ENCODE results near the gene SENP6.
"Not testable (repeated sequence)": the region's sequence is repeated elsewhere in the genome, so short reads cannot be mapped to it uniquely, and the experiment has no call there.

SENP6 gene

DNA sequence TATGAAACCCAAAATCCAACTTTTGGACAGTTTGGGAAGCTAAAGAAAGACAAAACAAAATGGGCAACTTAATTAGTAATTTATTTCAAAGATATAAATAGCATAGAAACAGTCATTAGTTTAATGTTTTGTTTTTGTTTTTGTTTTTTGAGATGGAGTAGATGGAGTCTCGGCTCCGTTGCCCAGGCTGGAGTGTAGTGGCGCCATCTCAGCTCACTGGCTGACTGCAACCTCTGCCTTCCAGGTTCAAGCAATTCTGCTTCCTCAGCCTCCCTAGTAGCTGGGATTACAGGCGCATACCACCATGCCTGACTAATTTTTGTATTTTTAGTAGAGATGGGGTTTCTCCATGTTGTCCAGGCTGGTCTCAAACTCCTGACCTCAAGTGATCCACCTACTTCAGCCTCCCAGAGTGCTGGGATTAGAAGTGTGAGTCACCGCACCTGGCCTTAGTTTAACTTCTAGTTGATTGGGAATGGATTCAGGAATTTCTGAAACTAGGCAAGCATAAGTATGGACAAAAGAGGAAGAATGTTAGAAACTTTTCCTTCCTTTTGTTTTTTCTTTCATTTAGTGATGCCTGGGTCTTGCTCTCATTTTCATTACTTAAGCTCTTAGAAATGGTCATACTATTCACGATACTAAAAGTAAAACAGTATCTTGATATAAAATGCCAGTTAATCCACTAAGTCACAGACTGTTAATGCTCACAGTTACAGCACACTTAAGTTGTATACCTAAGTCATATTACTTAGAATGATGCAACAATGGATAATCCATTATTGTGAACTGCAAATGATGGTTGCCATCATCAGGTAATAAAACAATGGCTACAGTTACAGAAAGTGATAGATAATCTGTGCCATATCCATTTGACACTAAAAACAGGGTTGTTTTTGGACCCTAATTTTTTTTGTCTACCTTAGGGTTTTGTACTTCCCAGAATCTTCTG lies 8.2 kb downstream of the SENP6 start:
- no peak for DNase-seq (ENCODE audit: low read depth)

DNA sequence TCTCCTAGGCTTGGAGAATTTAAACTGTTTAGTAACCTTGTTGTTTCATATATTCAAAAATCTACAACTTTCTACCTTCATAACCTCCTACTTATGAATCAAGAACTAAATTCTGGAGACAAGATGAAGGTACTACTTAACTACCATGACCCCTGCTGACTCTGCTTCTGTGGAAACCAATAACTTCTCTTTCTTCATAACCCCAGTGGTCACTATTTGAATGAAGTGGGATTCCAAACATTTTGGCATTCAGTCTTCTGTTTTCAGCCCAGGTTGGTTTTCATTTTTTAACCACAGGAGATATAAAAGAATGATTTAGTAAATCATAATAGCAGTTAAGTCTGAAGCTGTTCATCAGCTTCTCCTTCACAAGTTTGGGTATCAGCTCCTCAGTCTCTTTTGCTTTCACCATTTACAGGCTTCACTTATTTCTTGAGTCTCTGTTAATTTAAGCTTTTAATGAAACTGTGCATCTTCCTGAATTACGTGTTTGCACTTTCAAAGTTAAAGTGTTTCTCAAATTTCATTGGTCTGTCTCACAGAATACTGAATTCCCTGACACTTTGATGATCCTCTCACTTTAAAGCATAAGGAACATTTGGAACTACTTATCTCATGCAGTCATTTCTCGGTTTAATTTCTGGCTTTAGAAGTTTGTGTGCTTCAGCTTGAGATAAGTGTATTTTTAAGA lies 9.5 kb downstream of the SENP6 start:
- DNase-seq (ENCODE audit: low read depth): no peak

DNA sequence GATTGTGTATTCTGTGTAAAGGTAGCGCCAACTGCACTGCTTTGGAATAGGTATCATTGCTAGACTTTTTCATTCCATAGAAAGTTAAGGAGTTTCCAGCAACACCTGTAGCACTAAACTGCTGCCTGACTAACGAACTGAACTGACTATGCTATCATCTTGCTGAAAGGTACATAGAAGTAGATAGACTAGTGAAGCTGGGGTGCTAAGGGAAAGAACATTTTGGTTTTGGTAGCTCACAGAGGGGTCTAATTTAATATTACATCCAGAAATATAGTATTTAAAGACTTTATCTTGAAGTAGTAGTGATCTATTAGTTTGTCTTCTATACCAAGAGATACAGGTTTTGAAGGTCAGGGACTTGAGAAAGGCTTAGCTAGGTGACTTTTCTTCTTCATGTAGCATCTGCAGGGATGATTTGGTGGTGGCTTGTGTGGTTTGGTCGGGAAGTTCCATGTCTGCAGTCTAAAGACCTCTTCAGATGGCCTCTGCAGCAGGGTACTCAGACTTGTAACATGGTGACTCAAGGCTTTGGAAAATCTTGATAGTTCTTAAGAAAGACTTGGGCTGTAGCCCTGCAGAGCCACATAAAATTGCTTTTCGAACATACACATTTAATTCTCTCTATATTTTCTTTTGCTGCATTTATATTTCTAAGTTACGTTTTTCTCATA lies 10.2 kb downstream of the SENP6 start:
- peak; percentile 30 for DNase-seq (ENCODE audit: low read depth)

DNA sequence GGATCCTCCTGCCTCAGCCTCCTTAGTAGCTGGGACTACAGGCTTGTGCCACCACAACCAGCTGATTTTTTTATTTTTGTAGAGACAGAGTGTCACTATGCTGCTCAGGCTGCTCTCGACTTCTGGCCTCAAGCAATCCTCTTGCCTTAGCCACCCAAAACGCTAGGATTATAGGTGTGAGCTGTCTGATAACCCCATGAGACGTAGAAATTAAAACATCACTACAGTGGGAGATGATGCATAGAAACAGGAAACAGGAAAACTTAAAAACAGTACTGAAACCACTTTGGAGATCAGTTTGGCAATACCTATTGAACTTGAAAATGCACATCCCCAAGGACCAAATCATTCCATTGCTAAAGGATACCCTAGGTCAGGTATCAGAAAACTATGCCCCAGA lies 10.8 kb downstream of the SENP6 start:
- DNase-seq (ENCODE audit: low read depth): no peak

- no peak for DNase-seq (ENCODE audit: low read depth)
Measured at GRCh38 chr6:75613056-75613501, 11.4 kb downstream of the SENP6 start.

GRCh38 chr6:75618437-75618836 lies 16.8 kb downstream of the SENP6 start:
- DNase-seq (ENCODE audit: low read depth): no peak

GRCh38 chr6:75619230-75619899 lies 17.7 kb downstream of the SENP6 start:
- DNase-seq (ENCODE audit: low read depth): no peak

DNA sequence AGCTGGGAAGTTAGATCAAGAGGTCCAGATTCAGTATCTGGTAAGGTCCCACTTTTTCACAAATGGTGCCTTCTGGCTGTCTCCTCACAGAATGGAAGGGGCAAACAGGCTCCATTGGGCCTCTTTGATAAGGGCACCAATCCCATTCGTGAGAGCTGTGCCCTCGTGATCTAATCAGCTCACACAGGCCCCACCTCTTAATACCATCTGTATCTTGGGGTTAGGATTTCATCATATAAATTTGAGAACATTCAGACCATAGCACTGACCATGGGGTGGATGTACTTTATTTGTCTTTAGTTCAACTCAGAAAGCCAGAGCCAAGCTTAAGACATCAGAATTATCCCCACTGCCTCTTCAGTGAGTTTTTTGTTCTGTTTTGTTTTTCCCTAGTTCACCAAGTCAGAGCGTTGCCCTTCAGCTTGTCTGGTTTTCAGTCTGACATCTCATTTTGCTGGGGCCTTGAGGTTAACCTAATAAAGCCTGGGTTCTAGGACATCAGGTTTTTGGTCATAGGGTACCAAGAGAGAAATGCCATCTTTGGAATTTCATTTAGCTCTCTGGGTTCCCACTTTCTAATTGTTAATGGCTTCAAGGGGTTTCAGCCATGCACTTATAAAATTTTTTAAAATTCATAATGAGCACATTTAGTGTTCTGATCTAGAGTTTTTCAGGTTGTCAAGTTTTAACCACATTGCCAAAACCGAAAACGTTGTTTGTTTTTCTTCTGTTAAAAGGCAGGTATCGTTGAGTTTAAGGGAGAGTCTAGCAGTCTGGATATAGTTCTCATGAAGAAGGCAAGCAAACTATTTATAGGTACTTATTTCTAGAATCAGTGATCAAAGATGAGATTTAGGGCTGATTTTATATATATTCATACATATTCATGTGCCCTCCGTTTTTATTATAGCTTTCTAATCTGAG lies 19.0 kb downstream of the SENP6 start:
- DNase-seq (ENCODE audit: low read depth): no peak

GRCh38 chr6:75621846-75622245 lies 20.2 kb downstream of the SENP6 start:
- no peak for DNase-seq (ENCODE audit: low read depth)

DNA sequence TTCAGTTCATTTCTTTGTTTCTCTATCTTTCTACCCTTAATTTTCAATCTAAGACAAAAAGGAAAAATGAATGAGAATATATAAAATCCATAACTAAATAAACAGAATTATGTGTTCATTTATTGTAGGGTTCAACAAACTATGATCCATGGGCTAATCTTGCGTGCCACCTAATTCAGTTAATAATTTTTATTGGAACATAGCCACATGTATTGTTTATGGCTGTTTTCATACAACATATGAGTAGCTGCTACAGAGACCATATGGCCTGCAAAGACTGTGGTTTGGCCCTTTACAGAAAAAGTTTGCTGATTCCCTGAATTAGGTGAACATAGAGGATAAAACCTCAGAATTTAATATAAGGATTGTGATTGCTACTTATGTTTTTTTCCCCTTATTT lies 21.8 kb downstream of the SENP6 start:
- DNase-seq (ENCODE audit: low read depth): no peak

DNA sequence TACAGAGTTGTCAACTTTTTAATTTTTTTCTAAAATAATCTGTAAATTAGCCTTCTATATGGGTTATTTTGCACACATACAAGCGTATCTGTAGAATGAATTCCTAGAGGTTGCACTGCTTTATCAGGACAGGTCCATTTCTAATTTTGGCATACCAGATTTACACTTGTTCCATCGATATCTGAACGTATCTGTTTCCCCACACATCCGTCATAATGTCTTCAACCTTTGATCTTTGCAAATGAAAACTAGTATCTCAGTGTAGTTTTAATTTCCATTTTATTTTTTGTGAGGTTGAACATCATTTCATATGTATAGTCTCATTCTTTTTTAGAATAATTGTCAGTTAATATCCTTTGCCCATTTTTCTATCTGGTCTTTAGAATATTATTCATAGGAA lies 22.7 kb downstream of the SENP6 start:
- no peak for DNase-seq (ENCODE audit: low read depth)

GRCh38 chr6:75624988-75625387 lies 23.3 kb downstream of the SENP6 start:
- no peak for DNase-seq (ENCODE audit: low read depth)

DNA sequence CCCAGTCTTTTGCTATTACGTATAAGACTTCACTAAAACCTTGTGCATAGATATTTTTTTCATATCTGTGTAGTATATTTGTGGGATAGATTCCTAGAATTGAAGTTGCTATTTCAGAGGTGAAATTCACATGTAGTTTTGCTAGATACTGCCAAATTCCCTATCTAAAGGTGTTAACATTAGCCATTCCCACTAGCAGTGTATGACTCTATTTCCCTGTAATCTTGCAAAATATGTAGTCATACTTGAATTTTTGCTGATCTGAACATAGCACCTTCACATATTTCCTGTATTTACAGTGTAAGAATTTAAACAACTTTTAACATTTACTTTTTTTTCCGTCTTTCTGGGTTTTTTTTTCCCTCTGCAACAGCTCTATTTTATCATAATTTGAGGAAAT lies 24.9 kb downstream of the SENP6 start:
- DNase-seq (ENCODE audit: low read depth): no peak

DNA sequence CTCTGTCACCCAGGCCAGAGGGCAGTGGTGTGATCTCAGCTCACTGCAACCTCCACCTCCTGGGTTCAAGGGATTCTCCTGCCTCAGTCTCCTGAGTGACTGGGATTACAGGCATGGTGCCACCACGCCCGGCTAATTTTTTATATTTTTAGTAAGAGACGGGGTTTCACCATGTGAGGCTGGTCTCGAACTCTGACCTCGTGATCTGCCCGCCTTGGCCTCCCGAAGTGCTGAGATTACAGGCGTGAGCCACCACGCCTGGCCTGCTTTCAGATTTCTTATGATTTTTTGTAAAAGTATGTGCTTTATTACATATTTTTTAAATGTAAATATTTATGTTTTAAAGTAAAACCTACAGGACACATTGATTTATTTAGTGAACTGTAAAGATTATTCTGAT lies 26.0 kb downstream of the SENP6 start:
- not testable (repeated sequence) for DNase-seq (ENCODE audit: low read depth)

DNA sequence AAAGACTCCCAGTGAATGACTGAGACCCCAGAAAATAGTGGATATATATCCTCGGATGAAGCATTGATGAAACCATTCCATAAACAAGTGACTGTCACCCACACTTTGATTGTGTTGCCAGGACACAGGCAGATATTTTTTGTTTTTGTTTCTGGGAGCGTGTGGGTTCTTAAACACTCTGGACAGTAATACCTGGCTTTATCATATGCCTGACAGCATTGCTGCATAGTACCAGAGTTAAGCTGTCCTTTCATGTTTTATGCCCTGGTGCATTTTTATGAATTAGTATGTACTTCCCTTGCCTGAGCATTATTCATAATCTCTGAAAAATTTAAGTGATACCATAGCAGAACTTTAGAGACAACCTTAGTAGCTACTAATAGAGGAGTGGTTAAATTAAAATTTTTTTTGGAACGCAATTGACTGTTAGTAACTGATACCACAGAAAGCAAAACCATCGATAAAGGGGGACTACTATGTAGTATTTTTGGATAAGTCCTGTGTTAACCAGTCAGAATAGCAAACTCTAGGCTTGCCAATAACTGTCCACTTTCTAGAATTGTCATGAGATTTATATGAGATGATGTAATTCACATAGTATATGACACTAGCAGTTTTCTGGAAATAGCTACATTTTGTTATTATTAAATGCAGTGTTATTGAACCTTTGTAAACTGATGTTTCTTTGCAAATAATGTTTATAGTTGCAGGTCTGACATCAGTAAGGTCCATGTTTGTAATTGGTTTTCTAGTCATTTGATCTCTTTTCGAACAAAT lies 30.4 kb downstream of the SENP6 start:
- no peak for DNase-seq (ENCODE audit: low read depth)

DNA sequence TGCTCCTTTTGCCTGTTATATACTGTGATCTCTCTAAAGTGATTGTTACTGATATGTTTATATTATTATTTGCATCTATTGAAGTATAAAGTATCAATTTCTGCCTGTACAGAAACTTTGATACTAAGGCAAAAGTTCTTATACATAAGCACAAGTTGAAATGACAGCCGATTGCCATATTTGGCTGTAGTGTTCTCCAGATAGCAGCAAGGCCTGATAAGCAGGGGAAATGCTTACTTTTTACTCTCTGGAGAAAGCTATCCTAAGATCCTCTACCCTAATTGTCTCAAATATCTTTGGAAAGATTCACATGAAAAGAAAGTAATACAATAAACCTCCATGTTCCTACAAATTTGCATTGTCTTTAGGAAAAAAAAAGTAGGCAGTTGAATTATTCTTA lies 31.4 kb downstream of the SENP6 start:
- DNase-seq (ENCODE audit: low read depth): no peak

GRCh38 chr6:75642311-75642710 lies 40.6 kb downstream of the SENP6 start:
- DNase-seq (ENCODE audit: low read depth): no peak

DNA sequence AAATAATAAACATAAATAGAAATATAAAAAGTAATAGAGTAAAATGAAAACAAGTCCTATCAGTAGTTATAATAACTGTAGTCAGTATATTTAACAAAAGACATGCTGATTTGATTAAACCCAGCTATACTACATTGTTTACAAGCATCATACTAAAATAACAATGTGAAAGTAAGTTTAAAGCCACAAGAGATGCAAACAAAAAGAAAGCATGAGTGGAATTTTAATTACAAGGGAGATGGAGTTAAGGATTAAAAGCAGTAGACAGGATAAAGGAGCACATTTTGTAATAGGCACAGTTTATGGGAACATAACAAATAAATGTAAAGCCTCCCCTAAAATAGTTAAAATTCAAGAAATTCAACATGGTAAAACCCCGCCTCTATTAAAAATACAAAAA lies 41.5 kb downstream of the SENP6 start:
- DNase-seq (ENCODE audit: low read depth): no peak

DNA sequence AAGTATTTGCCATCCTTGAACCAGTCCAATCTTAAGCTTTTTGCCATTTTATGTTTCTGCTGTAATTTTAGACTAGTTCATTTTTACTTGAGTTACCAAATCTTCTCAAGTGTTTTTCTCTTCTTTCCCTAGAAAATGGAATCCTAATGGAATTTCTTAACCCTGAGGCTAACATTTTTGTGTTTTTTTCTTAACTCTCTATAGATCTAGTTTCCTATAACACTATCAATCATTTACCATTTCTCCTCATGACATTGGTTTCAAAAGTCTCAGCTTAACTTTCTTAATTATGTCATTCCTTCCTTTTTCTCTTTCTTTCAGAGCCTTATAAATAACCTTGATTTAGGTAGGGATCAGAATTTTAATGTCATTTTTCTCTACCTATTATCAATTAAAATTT lies 54.8 kb downstream of the SENP6 start:
- no peak for DNase-seq (ENCODE audit: low read depth)

DNA sequence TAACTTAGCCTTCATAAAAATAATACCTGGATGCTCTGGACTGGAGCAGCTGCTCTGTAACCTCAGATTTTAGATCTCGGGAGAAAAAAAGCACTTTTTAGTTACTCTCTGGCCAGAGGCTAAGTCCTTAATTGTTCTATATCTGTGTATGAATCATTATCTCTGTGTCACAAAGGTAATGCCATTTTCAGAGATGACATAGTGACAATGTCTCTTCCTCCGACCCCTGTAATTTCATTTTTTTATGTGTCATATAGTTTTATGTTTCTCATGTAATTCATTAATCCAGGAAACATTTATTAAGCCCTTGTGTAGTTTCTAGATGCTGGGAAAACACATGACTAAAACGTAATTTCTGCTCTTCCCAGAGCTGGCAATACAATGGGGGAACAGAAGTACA lies 55.6 kb downstream of the SENP6 start:
- no peak for DNase-seq (ENCODE audit: low read depth)
